H1 (cell line): ENCODE results near the gene ATP6V1F. TPM values are rescaled to one million over a fixed set of nuclear protein-coding genes. Genes with fewer than 3 reads are reported as not detected.

Experiments
- CHD7 ChIP-seq: fragments of 300-600 bp; sonication (generic); IDR thresholded peaks from 2 replicates; pipeline ENCODE4 v1.7.1; 2012; ENCODE audit warnings: low read length, moderate library complexity, mild to moderate bottlenecking, inconsistent platforms; ENCODE audit not compliant: insufficient replicate concordance
- polyA plus RNA-seq, 7 experiments: library from polyadenylated mRNA; depleted of rRNA in 3 of 7; stranded (reverse) in 5 of 7; unstranded in 2 of 7; fragments of >200 nt in 5 of 7; fragments of 200-250 nt in 2 of 7; gene quantifications; 1 replicate in 5 of 7; 2 replicates in 1 of 7; 4 replicates in 1 of 7; pipeline versions ENCODE4 v1.2.1 to v1.2.3, GENCODE V29; 2011 to 2013; ENCODE audit warnings: missing spikeins in 2 of 7, mixed read lengths in 2 of 7
- total RNA-seq: library from RNA; stranded (reverse); fragmentation: NEBNext Ultra II Directional; extraction: Animal tissue kit (Norgen Biotek cat#: 25700); gene quantifications from 2 replicates; pipeline ENCODE4 v1.2.1, GENCODE V29; 2021

ATP6V1F gene
- total and polyA plus RNA-seq, 2 of the 8 experiments (the other 6 are each of a cell fraction or from before 2014, with no cell fraction given) = 104 to 318 TPM

GRCh38 chr7:128839751-128840177 is 22.9 kb upstream of the ATP6V1F start (continued):
- TF ChIP-seq CHD7 = no peak
